Body of pancreas (tissue), 4 donors: Measurements from ENCODE around the gene C16orf95.

Experiments used
- POLR2A ChIP-seq, 3 donors: fragments of 450-650 bp; IDR thresholded peaks; one replicate each; pipeline ENCODE4 v1.6.1; 2016; ENCODE audit warnings: antibody characterized with exemption in 3 of 3, mild to moderate bottlenecking in 2 of 3
- TF ChIP-seq, protein P1 (sequence below), 7 experiments: fragments of 450-650 bp in 4 of 7; fragments of 200-600 bp in 3 of 7; sonication (generic) in 3 of 7; IDR thresholded peaks; one replicate each; pipeline ENCODE4 v1.5.1; 2016 to 2019; ENCODE audit warnings: antibody characterized with exemption in 7 of 7

DNA sequence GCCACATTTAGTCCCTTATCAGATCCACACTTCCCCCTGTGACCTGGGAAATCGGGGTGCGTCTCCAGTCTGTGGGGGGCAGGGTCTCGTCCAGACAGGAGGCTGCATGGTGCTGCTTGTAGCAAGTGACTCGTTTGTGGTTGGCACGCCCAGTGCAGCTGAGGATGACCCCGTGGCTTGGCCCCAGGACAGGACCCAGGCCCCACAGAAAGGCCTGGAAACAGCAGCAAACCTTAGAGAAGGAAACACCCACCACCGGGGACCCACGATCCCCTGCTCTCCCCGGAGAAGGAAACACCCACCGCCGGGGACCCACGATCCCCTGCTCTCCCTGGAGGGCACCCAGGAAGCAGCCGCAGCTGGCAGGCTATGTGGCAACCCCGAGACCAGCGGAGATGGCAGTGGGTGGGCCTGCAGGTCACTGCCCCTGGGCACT, 8.2 kb upstream of the C16orf95 start:
- TF ChIP-seq, protein P1, sequence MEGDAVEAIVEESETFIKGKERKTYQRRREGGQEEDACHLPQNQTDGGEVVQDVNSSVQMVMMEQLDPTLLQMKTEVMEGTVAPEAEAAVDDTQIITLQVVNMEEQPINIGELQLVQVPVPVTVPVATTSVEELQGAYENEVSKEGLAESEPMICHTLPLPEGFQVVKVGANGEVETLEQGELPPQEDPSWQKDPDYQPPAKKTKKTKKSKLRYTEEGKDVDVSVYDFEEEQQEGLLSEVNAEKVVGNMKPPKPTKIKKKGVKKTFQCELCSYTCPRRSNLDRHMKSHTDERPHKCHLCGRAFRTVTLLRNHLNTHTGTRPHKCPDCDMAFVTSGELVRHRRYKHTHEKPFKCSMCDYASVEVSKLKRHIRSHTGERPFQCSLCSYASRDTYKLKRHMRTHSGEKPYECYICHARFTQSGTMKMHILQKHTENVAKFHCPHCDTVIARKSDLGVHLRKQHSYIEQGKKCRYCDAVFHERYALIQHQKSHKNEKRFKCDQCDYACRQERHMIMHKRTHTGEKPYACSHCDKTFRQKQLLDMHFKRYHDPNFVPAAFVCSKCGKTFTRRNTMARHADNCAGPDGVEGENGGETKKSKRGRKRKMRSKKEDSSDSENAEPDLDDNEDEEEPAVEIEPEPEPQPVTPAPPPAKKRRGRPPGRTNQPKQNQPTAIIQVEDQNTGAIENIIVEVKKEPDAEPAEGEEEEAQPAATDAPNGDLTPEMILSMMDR (IDR thresholded peaks at IDR 0.05): no peak
- TF ChIP-seq POLR2A (IDR thresholded peaks at IDR 0.05): no peak
